Measurements from ENCODE around the gene MTCP1. TPM values are rescaled to one million over a fixed set of nuclear protein-coding genes. Genes with fewer than 3 reads are reported as not detected.

Gene MTCP1
- total RNA-seq, 2 experiments from 2014 or later: 17.0 to 18.9 TPM

DNA sequence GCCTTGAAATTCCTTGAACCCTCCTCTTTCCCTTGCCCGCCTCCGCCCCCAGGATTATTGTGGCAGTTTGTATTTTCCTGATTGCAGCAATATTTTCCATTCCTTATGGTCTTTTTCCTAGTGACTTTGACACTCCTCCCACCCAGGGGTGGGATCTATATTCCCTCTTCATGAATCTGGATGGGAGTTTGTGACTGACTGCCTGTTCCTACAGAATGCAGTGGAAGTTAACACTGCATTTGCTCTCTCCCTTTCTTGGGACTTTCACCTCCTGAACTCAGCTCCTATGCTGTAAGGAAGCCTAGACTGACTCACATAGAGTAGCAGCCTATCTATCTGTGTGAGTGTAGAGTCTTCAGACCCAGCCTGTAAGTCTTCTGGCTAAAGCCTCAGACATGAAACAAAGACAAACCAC lies 42.1 kb downstream of the MTCP1 start:
- H3K4me1 ChIP-seq (ENCODE audit: insufficient read depth, low read length): peaks cover 8% of the 10 kb centered on the region
- CTCF ChIA-PET: no interaction called here
- peaks cover 2% of the 10 kb centered on the region for H3K36me3 ChIP-seq (ENCODE audit: insufficient read depth, low read length)
- Mint-ChIP-seq H3K36me3 (ENCODE audit: low read depth) (peaks cover 17% of the 10 kb centered on the region), H3K4me3 (peak overlapping the region; percentile 95), H3K9me3 (no peaks in the 10 kb centered on the region), H3K27ac (peak overlapping the region; percentile 98), H3K27me3 (no peaks in the 10 kb centered on the region), H3K4me1 (ENCODE audit: low read depth) (peaks cover 42% of the 10 kb centered on the region)
- ATAC-seq (ENCODE audit: poor library complexity) (no peak), DNase-seq (no peak)
- intact Hi-C loops (cut with DNase I, micrococcal nuclease): no loop called here
- no peak overlapping the region for H3K27ac ChIP-seq (ENCODE audit: low read depth in 1 of 2, low read length in 2 of 2)
- H3K4me3 ChIP-seq (ENCODE audit: low read length): no peak overlapping the region
- no peaks in the 10 kb centered on the region for H3K9me3 ChIP-seq (ENCODE audit: control insufficient read depth in 1 of 2, insufficient read depth in 1 of 2, low read length in 2 of 2)
- TF ChIP-seq CTCF (IDR thresholded peaks at IDR 0.05): no peak
- H3K27me3 ChIP-seq (ENCODE audit: control insufficient read depth in 1 of 2, insufficient read depth in 2 of 2, low read length in 2 of 2): no peaks in the 10 kb centered on the region
- POLR2A ChIA-PET: no interaction called here

- CTCF ChIA-PET: no interaction called here
- Mint-ChIP-seq H3K4me1 (ENCODE audit: low read depth) (peaks cover 42% of the 10 kb centered on the region), H3K27me3 (no peaks in the 10 kb centered on the region), H3K9me3 (no peaks in the 10 kb centered on the region), H3K36me3 (ENCODE audit: low read depth) (peaks cover 11% of the 10 kb centered on the region), H3K4me3 (peak overlapping the region; percentile 95), H3K27ac (peak overlapping the region; percentile 98)
- no peak for ATAC-seq (ENCODE audit: poor library complexity)
- POLR2A ChIA-PET: no interaction called here
- Histone ChIP-seq H3K36me3 (ENCODE audit: insufficient read depth, low read length) (no peaks in the 10 kb centered on the region), H3K4me3 (ENCODE audit: low read length) (peak overlapping the region; percentile 88), H3K27ac (ENCODE audit: low read depth in 1 of 2, low read length in 2 of 2) (peak overlapping the region in 1 of 2 donors; percentile 94), H3K27me3 (ENCODE audit: control insufficient read depth in 1 of 2, insufficient read depth in 2 of 2, low read length in 2 of 2) (no peaks in the 10 kb centered on the region), H3K9me3 (ENCODE audit: control insufficient read depth in 1 of 2, insufficient read depth in 1 of 2, low read length in 2 of 2) (no peaks in the 10 kb centered on the region), H3K4me1 (ENCODE audit: insufficient read depth, low read length) (peaks cover 8% of the 10 kb centered on the region)
- intact Hi-C loops (cut with DNase I, micrococcal nuclease): no loop called here
- no peak for TF ChIP-seq CTCF (IDR thresholded peaks at IDR 0.05)
- DNase-seq: peak in 3 of 14 experiments; percentile 3 to 12 (median 5)
Measured at GRCh38 chrX:155028129-155028528, 42.8 kb downstream of the MTCP1 start.

- Mint-ChIP-seq H3K4me1 (ENCODE audit: low read depth) (peaks cover 42% of the 10 kb centered on the region), H3K4me3 (peak overlapping the region; percentile 95)
Measured at GRCh38 chrX:155027509-155028066, 43.3 kb downstream of the MTCP1 start.

More at GRCh38 chrX:155027509-155028066, 43.3 kb downstream of the MTCP1 start:
- Histone ChIP-seq H3K27me3 (ENCODE audit: control insufficient read depth in 1 of 2, insufficient read depth in 2 of 2, low read length in 2 of 2) (no peaks in the 10 kb centered on the region), H3K27ac (ENCODE audit: low read depth in 1 of 2, low read length in 2 of 2) (peak overlapping the region; percentile 88 to 94), H3K4me1 (ENCODE audit: insufficient read depth, low read length) (peaks cover 8% of the 10 kb centered on the region), H3K36me3 (ENCODE audit: insufficient read depth, low read length) (no peaks in the 10 kb centered on the region), H3K9me3 (ENCODE audit: control insufficient read depth in 1 of 2, insufficient read depth in 1 of 2, low read length in 2 of 2) (no peaks in the 10 kb centered on the region), H3K4me3 (ENCODE audit: low read length) (peak overlapping the region; percentile 88)
- intact Hi-C loops (cut with DNase I, micrococcal nuclease): loop anchor here (1.0 to 2.0 kb wide), 3 partner anchors 43 to 47 kb away; partner anchors contain the start of genes BRCC3 (in 2 of the 2), CMC4 (in 2 of the 2) and MTCP1 (in 2 of the 2)
- DNase-seq: peak in 3 of 14 experiments; percentile 45 to 50 (median 46)
- H3K9me3 Mint-ChIP-seq: no peaks in the 10 kb centered on the region
- ChIA-PET CTCF (no interaction called here), POLR2A (interaction anchor here (1.0 to 1.4 kb wide), 9 partner anchors 10 to 236 kb away, joined by 4 to 10 read pairs (median 5); partner anchors contain the start of genes BRCC3, RAB39B and VBP1)
- no peak for ATAC-seq (ENCODE audit: poor library complexity)
- peaks cover 11% of the 10 kb centered on the region for H3K36me3 Mint-ChIP-seq (ENCODE audit: low read depth)
- no peak for TF ChIP-seq CTCF (IDR thresholded peaks at IDR 0.05)
- peak overlapping the region; percentile 98 for H3K27ac Mint-ChIP-seq
- H3K27me3 Mint-ChIP-seq: no peaks in the 10 kb centered on the region
